ENCODE data around the gene TNNI3K. TPM values are rescaled to one million over a fixed set of nuclear protein-coding genes. Genes with fewer than 3 reads are reported as not detected.

TNNI3K gene
- total RNA-seq, 1 donor from 2014 or later = not detected

GRCh38 chr1:74340656-74341055 lies 105.5 kb downstream of the TNNI3K start:
- no peaks in the 10 kb centered on the region for H3K9me3 Mint-ChIP-seq (ENCODE audit: unreplicated experiment)
- H3K4me3 Mint-ChIP-seq (ENCODE audit: unreplicated experiment) = no peak overlapping the region
- no peak overlapping the region for H3K27ac Mint-ChIP-seq (ENCODE audit: unreplicated experiment)
- no peaks in the 10 kb centered on the region for H3K4me1 Mint-ChIP-seq (ENCODE audit: unreplicated experiment)
- H3K36me3 Mint-ChIP-seq (ENCODE audit: unreplicated experiment) = no peaks in the 10 kb centered on the region
- TF ChIP-seq, protein P1, sequence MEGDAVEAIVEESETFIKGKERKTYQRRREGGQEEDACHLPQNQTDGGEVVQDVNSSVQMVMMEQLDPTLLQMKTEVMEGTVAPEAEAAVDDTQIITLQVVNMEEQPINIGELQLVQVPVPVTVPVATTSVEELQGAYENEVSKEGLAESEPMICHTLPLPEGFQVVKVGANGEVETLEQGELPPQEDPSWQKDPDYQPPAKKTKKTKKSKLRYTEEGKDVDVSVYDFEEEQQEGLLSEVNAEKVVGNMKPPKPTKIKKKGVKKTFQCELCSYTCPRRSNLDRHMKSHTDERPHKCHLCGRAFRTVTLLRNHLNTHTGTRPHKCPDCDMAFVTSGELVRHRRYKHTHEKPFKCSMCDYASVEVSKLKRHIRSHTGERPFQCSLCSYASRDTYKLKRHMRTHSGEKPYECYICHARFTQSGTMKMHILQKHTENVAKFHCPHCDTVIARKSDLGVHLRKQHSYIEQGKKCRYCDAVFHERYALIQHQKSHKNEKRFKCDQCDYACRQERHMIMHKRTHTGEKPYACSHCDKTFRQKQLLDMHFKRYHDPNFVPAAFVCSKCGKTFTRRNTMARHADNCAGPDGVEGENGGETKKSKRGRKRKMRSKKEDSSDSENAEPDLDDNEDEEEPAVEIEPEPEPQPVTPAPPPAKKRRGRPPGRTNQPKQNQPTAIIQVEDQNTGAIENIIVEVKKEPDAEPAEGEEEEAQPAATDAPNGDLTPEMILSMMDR (IDR thresholded peaks at IDR 0.05) = no peak
- peaks cover 3% of the 10 kb centered on the region for H3K27me3 Mint-ChIP-seq (ENCODE audit: unreplicated experiment)
- no peak for DNase-seq (ENCODE audit: extremely low spot score, unreplicated experiment)

DNA sequence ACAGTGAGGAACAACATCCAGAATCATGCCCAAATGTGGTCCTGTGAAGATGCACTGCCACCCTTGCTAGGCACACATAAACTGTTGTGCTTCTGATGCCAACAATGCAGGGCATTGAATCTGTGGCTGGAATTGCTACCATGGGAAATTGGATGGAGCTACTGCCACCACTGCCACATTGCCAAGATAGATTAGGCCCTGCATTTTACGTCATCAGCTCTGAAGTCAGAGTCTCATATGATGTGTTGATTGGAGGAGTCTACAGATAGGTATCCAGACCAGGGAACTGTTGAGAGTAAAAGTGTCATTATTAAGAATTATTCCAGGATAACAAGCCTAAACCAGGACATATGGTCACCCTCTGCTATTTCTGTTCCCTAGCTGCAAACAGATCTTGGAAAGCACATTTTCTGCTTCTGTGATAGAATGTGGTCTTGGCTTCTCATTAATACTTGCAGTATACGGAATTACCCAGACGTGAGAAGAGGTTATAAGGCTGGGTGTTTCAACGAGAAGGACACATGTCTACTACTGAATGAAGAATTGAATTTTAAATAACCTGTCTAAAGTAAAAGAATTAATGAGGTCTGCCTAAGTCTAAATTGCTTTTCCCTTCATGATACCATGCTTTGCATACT lies 106.6 kb downstream of the TNNI3K start:
- Mint-ChIP-seq H3K27me3 (ENCODE audit: unreplicated experiment) (peaks cover 3% of the 10 kb centered on the region), H3K9me3 (ENCODE audit: unreplicated experiment) (no peaks in the 10 kb centered on the region), H3K36me3 (ENCODE audit: unreplicated experiment) (no peaks in the 10 kb centered on the region), H3K27ac (ENCODE audit: unreplicated experiment) (no peak overlapping the region), H3K4me3 (ENCODE audit: unreplicated experiment) (no peak overlapping the region), H3K4me1 (ENCODE audit: unreplicated experiment) (no peaks in the 10 kb centered on the region)
- no peak for DNase-seq (ENCODE audit: extremely low spot score, unreplicated experiment)
- TF ChIP-seq, protein P1 (IDR thresholded peaks at IDR 0.05) = no peak

DNA sequence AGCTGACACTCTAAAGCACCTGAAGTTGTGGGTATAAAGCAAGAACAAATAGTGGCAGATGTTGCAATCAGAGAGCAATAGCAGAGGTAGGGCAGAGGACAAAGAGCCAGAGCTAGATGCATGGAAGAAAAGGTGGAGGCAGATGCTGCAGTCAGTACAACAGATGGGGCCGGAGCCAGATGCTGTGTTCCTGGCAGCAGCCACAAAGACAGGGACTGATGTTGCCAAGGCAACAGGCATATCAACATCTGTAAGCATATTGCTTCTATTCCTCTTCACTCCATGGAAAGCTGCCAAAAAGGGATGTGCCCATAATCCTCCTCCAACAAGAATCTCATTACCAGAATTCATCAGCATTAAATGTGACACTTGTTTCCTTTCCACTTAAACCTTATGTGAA lies 108.0 kb downstream of the TNNI3K start:
- Mint-ChIP-seq H3K4me1 (ENCODE audit: unreplicated experiment) (no peaks in the 10 kb centered on the region), H3K4me3 (ENCODE audit: unreplicated experiment) (no peak overlapping the region), H3K9me3 (ENCODE audit: unreplicated experiment) (no peaks in the 10 kb centered on the region)

GRCh38 chr1:74344387-74344786 lies 109.2 kb downstream of the TNNI3K start:
- TF ChIP-seq, protein P1 (IDR thresholded peaks at IDR 0.05) = no peak
- Mint-ChIP-seq H3K4me1 (ENCODE audit: unreplicated experiment) (no peaks in the 10 kb centered on the region), H3K27me3 (ENCODE audit: unreplicated experiment) (peaks cover 3% of the 10 kb centered on the region), H3K4me3 (ENCODE audit: unreplicated experiment) (no peak overlapping the region), H3K36me3 (ENCODE audit: unreplicated experiment) (no peaks in the 10 kb centered on the region), H3K27ac (ENCODE audit: unreplicated experiment) (no peak overlapping the region), H3K9me3 (ENCODE audit: unreplicated experiment) (no peaks in the 10 kb centered on the region)
- no peak for DNase-seq (ENCODE audit: extremely low spot score, unreplicated experiment)

More for the DNA sequence above, 108.0 kb downstream of the TNNI3K start:
- Mint-ChIP-seq H3K27me3 (ENCODE audit: unreplicated experiment) (peaks cover 3% of the 10 kb centered on the region), H3K36me3 (ENCODE audit: unreplicated experiment) (no peaks in the 10 kb centered on the region), H3K27ac (ENCODE audit: unreplicated experiment) (no peak overlapping the region)
- TF ChIP-seq, protein P1 (IDR thresholded peaks at IDR 0.05) = no peak
- DNase-seq (ENCODE audit: extremely low spot score, unreplicated experiment) = no peak

DNA sequence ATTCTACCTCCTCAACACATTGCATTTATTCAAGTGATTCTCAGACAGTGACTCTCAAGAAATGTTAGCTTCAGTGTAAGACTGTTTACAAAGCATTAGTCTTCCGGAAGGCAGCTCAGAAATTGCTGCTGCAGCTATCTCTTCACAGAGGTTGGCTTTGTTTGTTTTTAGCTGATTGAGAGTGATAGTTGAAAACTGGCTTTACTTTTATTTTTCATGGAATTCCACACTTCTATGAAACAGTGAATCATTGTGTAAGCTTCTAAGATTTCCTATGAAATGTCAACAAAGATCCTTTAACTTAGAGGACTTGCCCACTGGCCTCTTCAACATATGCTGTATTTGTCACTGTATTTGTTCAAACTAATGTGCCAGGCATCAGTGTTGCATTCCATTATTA lies 121.3 kb downstream of the TNNI3K start:
- Mint-ChIP-seq H3K4me3 (ENCODE audit: unreplicated experiment) (no peak overlapping the region), H3K36me3 (ENCODE audit: unreplicated experiment) (no peaks in the 10 kb centered on the region), H3K4me1 (ENCODE audit: unreplicated experiment) (peaks cover 7% of the 10 kb centered on the region), H3K27me3 (ENCODE audit: unreplicated experiment) (no peaks in the 10 kb centered on the region), H3K9me3 (ENCODE audit: unreplicated experiment) (no peaks in the 10 kb centered on the region), H3K27ac (ENCODE audit: unreplicated experiment) (no peak overlapping the region)
- TF ChIP-seq, protein P1 (IDR thresholded peaks at IDR 0.05) = no peak
- no peak for DNase-seq (ENCODE audit: extremely low spot score, unreplicated experiment)

Data from osteocyte (in vitro differentiated cells).